HG03558 (cell line): Measurements from ENCODE around the gene PACSIN1.

Source experiments
- ATAC-seq: cut with Tn5 transposase; IDR thresholded peaks from one replicate; pipeline ENCODE4 v1.9.1; 2021; ENCODE audit warnings: moderate number of reproducible peaks; ENCODE audit not compliant: unreplicated experiment; ENCODE audit errors: extremely low read depth

PACSIN1 gene

GRCh38 chr6:34572585-34572984 is 106.7 kb downstream of the PACSIN1 start:
- no peak for ATAC-seq

- ATAC-seq = no peak
These were observed 107.8 kb downstream of the PACSIN1 start for GRCh38 chr6:34573567-34574183.

GRCh38 chr6:34574647-34575293 is 108.9 kb downstream of the PACSIN1 start:
- ATAC-seq = no peak

- ATAC-seq = no peak
These were observed 109.5 kb downstream of the PACSIN1 start for GRCh38 chr6:34575326-34575725.

DNA sequence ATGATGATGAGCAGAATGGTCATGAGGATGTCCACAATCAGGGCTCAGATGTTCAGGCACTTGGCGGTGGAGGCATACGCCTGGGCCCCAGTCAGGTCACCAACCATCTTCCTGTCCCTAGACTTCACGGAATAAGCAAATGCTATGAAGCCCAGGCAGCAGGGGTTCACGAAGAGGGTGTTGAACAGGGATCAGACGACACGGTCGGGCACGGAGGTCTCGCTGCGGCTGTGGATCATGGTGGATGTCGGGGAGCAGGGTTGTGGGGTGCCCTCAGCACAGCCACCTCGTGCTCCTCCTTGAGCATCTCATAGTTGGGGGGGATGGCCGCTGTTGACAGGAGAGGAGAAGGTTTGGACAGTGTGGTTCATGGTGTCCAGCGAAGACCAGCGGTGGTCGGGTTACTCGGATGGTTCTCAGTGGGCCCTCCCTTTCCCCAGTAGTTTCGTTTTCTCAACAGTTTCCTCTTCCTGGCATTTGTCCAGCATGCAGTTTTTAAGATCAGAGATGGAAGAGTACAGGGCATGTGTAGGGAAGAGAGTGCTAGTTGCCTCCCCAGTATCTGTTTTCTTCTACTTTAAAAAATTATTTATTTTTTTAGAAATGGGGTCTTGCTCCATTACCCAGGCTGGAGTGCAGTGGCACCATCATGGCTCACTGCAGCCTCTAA is 110.5 kb downstream of the PACSIN1 start:
- ATAC-seq = no peak

DNA sequence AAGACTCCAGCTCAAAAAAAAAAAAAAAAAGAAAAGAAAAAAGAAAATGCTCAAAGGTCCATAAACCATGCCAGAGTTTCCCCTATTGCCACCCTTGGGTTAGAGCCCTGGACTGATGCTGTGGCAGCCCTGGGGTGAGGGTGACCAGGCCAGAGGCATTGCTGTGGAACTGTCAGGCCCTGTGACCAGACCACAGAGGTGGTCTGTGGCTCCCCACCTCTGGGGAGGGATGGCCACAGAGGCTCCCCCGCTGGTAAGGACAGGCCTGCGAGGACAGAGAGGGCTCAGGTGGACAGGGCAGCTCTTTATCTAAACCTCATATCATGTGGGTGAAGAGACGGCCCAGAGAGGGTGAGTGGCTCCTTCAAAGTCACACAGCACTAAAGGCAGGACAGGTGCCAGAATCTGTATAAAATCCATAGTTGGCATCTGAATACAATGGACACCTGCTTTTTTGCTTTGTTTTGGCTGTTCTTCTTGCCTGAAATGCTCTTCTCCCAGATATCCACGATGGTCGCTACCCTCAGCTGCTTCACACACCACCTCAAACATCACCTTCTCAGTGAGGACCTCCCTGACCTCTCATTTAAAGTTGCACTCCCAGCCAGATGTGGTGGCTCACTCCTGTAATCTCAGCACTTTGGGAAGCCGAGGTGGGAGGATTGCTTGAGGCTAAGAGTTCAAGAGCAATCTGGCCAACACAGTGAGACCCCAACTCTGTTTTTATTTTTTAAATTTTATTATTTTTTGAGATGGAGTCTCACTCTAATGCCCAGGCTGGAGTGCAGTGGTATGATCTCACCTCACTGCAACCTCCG is 112.8 kb downstream of the PACSIN1 start:
- no peak for ATAC-seq

GRCh38 chr6:34580707-34581560 is 115.1 kb downstream of the PACSIN1 start:
- ATAC-seq = no peak

- no peak for ATAC-seq
These were observed 115.7 kb downstream of the PACSIN1 start for GRCh38 chr6:34581561-34581920.

- no peak for ATAC-seq
These were observed 117.6 kb downstream of the PACSIN1 start for GRCh38 chr6:34583461-34583860.

DNA sequence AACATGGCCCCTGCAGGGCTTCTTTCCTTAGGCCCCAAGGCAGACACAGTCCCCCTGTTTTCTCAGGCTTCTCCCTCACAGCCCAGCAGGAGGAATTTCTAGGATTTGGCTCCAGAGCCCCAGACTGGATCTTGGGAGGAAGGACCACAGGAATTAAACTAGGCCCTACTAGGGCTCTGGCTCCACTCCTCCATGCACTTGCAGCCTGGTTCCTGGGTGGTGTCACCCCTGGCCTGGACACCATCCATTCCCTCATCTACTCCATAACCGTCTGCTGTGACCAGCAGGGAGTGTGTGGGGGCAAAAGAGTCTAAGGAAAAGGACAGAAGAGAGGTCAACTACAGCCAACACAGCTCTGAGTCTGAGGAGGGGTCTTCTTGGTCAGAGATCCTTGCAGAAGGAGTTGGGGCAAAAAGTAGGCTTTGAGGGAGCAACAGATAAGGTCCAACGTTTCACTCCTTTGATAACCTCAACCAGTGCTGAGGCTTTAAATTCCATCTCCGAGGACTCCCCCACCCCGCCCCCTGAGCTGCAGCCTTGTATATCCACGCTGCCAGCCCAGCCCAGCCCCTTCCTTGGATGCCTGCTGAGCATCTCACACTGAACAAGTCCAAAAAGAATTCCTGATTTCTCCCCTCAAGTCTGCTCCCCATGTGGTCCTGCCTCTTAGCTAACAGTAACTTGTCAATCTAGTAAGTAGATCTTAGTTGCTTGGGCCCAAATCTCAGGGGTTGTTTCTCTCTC is 118.2 kb downstream of the PACSIN1 start:
- no peak for ATAC-seq

DNA sequence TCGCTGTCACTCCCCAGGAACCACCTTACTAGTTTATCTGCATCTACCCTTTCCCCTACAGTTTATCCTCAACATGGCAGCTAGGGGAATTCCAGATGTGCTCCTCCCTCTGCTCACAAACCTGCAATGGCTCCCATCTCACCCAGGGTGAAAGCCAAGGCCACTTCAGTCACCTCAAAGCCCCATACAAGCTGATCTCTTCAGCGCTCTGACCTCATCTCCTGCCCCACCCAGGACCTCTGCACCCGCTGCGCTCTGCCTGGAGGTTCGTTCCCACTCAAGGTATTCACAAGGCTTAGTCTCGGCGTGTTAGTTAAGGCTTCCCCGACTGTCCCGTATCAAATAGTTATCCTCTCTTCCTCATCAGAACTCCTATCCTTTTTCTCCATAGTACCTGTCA is 118.8 kb downstream of the PACSIN1 start:
- ATAC-seq = no peak
